ENCODE measurements around the gene ANKIB1. TPM values are rescaled to one million over a fixed set of nuclear protein-coding genes. Genes with fewer than 3 reads are reported as not detected.

The ANKIB1 gene
- total RNA-seq, 1 experiment from 2014 or later: 57.2 TPM

DNA sequence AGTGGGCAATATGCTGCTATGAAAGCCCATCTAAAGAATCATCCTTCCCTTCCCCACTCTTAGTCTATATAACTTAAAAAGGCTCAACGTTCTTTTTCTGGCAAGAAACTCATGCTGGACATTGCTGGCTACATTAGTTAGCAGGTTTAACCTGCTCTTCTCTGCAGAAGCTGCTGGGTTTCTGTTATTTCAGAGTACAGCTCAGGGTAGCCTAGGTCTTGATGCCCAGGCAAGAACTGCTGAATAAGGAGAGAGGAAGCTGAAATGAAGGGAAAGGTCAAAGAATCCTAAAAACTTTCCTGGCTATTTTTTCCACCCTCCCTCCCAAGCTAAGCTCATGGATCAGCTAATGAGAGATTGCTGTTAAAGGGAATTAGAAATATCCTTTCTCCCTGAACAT lies 79.4 kb downstream of the ANKIB1 start:
- intact Hi-C loops (cut with micrococcal nuclease; ENCODE audit: unreplicated experiment): no loop called here
- Mint-ChIP-seq H3K36me3 (ENCODE audit: insufficient read depth, unreplicated experiment) (peaks cover 6% of the 10 kb centered on the region), H3K4me3 (ENCODE audit: unreplicated experiment) (no peak overlapping the region), H3K4me1 (ENCODE audit: low read depth, unreplicated experiment) (no peaks in the 10 kb centered on the region), H3K27me3 (ENCODE audit: insufficient read depth, unreplicated experiment) (no peaks in the 10 kb centered on the region), H3K9me3 (ENCODE audit: unreplicated experiment) (no peaks in the 10 kb centered on the region), H3K27ac (ENCODE audit: unreplicated experiment) (no peak overlapping the region)
- Histone ChIP-seq H3K4me1 (no peaks in the 10 kb centered on the region), H3K4me3 (ENCODE audit: low read depth, low read length) (no peak overlapping the region), H3K36me3 (ENCODE audit: control insufficient read depth, insufficient read depth, low read length) (no peaks in the 10 kb centered on the region), H3K9me3 (no peaks in the 10 kb centered on the region), H3K27me3 (replicated peaks; ENCODE audit: control insufficient read depth, insufficient read depth, low read length) (no peaks in the 10 kb centered on the region)
- no TSS peak for BruUV-seq (replicated peaks)
- ChIA-PET CTCF (interaction anchor here (0.5 kb wide), 1 partner anchor 266 kb away, joined by 3 read pairs; no protein-coding TSS in a partner anchor), POLR2A (no interaction called here)
- DNase-seq: no peak
- TF ChIP-seq, protein P1, sequence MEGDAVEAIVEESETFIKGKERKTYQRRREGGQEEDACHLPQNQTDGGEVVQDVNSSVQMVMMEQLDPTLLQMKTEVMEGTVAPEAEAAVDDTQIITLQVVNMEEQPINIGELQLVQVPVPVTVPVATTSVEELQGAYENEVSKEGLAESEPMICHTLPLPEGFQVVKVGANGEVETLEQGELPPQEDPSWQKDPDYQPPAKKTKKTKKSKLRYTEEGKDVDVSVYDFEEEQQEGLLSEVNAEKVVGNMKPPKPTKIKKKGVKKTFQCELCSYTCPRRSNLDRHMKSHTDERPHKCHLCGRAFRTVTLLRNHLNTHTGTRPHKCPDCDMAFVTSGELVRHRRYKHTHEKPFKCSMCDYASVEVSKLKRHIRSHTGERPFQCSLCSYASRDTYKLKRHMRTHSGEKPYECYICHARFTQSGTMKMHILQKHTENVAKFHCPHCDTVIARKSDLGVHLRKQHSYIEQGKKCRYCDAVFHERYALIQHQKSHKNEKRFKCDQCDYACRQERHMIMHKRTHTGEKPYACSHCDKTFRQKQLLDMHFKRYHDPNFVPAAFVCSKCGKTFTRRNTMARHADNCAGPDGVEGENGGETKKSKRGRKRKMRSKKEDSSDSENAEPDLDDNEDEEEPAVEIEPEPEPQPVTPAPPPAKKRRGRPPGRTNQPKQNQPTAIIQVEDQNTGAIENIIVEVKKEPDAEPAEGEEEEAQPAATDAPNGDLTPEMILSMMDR (IDR thresholded peaks at IDR 0.05; ENCODE audit: insufficient read depth in 1 of 2, low read depth in 1 of 2, low read length in 1 of 2, severe bottlenecking in 1 of 2, unreplicated experiment in 1 of 2): no peak

DNA sequence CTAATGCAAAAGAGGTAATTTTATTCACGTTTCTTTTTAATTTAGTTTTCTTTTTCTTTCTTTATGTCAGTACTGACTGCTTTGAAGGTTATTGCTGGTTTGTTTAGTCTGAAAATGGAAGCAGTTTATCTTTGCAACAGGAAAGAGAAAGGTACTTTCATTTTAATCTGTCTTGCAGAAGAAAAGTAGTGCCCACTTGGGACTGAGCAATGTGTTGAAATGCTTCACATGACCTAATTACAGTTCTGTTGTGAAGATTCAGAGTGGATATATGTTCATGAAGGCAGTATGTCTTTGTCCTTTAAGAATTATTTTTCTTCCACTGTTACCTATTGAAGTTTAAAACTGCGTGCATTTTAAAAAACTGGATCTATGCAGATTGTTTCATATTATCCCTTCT lies 80.1 kb downstream of the ANKIB1 start:
- no peak for DNase-seq
- H3K27me3 ChIP-seq (replicated peaks; ENCODE audit: control insufficient read depth, insufficient read depth, low read length): no peaks in the 10 kb centered on the region
- no peaks in the 10 kb centered on the region for H3K9me3 ChIP-seq
- H3K36me3 ChIP-seq (ENCODE audit: control insufficient read depth, insufficient read depth, low read length): no peaks in the 10 kb centered on the region
- intact Hi-C loops (cut with micrococcal nuclease; ENCODE audit: unreplicated experiment): no loop called here
- H3K4me3 Mint-ChIP-seq (ENCODE audit: unreplicated experiment): no peak overlapping the region
- ChIA-PET POLR2A (no interaction called here), CTCF (no interaction called here)
- no peaks in the 10 kb centered on the region for H3K4me1 ChIP-seq
- H3K4me1 Mint-ChIP-seq (ENCODE audit: low read depth, unreplicated experiment): no peaks in the 10 kb centered on the region
- no TSS peak for BruUV-seq (replicated peaks)
- H3K27me3 Mint-ChIP-seq (ENCODE audit: insufficient read depth, unreplicated experiment): no peaks in the 10 kb centered on the region
- no peaks in the 10 kb centered on the region for H3K9me3 Mint-ChIP-seq (ENCODE audit: unreplicated experiment)
- no peak overlapping the region for H3K27ac Mint-ChIP-seq (ENCODE audit: unreplicated experiment)
- TF ChIP-seq, protein P1 (IDR thresholded peaks at IDR 0.05; ENCODE audit: insufficient read depth in 1 of 2, low read depth in 1 of 2, low read length in 1 of 2, severe bottlenecking in 1 of 2, unreplicated experiment in 1 of 2): no peak
- no peaks in the 10 kb centered on the region for H3K36me3 Mint-ChIP-seq (ENCODE audit: insufficient read depth, unreplicated experiment)
- H3K4me3 ChIP-seq (ENCODE audit: low read depth, low read length): no peak overlapping the region

DNA sequence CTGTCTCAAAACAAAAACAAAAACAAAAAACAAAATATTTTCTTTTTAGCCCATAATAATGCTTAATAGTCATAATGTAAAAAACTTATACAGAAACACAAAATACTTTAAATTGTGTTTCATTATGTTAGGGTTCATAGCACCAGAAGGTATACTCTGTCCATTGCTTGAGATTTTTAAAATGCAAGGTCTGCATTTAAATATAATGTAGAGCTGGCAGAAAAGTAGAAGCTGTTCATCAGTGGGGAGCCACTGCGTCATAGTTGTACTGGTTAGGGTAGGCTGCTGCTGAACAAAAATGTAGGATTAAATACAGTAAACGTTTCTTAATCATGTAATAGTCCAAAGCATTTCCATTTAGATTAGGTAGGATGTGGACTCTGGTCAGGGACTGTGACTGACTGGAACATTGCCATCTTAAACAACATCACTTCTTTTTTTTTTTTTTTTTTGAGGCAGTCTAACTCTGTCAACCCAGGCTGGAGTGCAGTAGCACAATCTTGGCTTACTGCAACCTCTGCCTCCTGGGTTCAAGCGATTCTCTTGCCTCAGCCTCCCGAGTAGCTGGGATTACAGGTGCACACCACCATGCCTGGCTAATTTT lies 85.2 kb downstream of the ANKIB1 start:
- ChIA-PET POLR2A (no interaction called here), CTCF (no interaction called here)
- Mint-ChIP-seq H3K9me3 (ENCODE audit: unreplicated experiment) (peaks cover 8% of the 10 kb centered on the region), H3K27me3 (ENCODE audit: insufficient read depth, unreplicated experiment) (no peaks in the 10 kb centered on the region), H3K27ac (ENCODE audit: unreplicated experiment) (no peak overlapping the region), H3K4me3 (ENCODE audit: unreplicated experiment) (no peak overlapping the region), H3K4me1 (ENCODE audit: low read depth, unreplicated experiment) (peaks cover 5% of the 10 kb centered on the region), H3K36me3 (ENCODE audit: insufficient read depth, unreplicated experiment) (no peaks in the 10 kb centered on the region)
- H3K36me3 ChIP-seq (ENCODE audit: control insufficient read depth, insufficient read depth, low read length): no peaks in the 10 kb centered on the region
- TF ChIP-seq, protein P1 (IDR thresholded peaks at IDR 0.05; ENCODE audit: insufficient read depth in 1 of 2, low read depth in 1 of 2, low read length in 1 of 2, severe bottlenecking in 1 of 2, unreplicated experiment in 1 of 2): no peak
- DNase-seq: no peak
- peaks cover 9% of the 10 kb centered on the region for H3K9me3 ChIP-seq
- H3K27me3 ChIP-seq (replicated peaks; ENCODE audit: control insufficient read depth, insufficient read depth, low read length): no peaks in the 10 kb centered on the region
- intact Hi-C loops (cut with micrococcal nuclease; ENCODE audit: unreplicated experiment): loop anchor here (5.0 kb wide), 1 partner anchor 84 kb away; the partner anchor contains the start of genes ANKIB1 and KRIT1
- H3K4me1 ChIP-seq: no peaks in the 10 kb centered on the region
- no TSS peak for BruUV-seq (replicated peaks)
- no peak overlapping the region for H3K4me3 ChIP-seq (ENCODE audit: low read depth, low read length)

Measured in Caco-2 (cell line).